HCT116 (cell line): ENCODE data around the gene ITGA4. TPM values are rescaled to one million over a fixed set of nuclear protein-coding genes. Genes with fewer than 3 reads are reported as not detected.

Source experiments
- ATAC-seq: fragments of 200-7000 bp; cut with Tn5 transposase; 2 replicates; pipeline ENCODE4 v1.9.1; 2020; ENCODE audit warnings: mild to moderate bottlenecking, moderate library complexity
- BruUV-seq: library from RNA; stranded (reverse); fragments of 400-500 nt; replicated peaks from 2 replicates; lab custom pipeline; 2021; lab: Mats Ljungman, UMichigan
- CTCF ChIA-PET: fragments of 300-600 bp; sonication (Branson Sonifier 250); formaldehyde crosslinking; loops from one replicate; lab custom pipeline; 2021; ENCODE audit warnings: antibody characterized with exemption; lab: Charles Lee
- POLR2A ChIA-PET: fragments of 300-600, 350-600 bp; sonication (Branson Sonifier 250); formaldehyde crosslinking; loops from one replicate; lab custom pipeline; 2021; ENCODE audit warnings: antibody characterized with exemption; lab: Charles Lee
- RAD21 ChIA-PET, 2 experiments: fragments of 300-600 bp; sonication (Branson Sonifier 250); formaldehyde crosslinking; loops; one replicate each; lab custom pipeline; 2023; ENCODE audit warnings: low total read pairs in 2 of 2; ENCODE audit not compliant: uncharacterized antibody in 2 of 2, unreplicated experiment in 2 of 2, low non-redundant PET in 1 of 2; lab: Charles Lee
- DNase-seq: peaks from one replicate; pipeline ENCODE4 v3.0.0-alpha.2; 2010; ENCODE audit warnings: low read depth, low spot score
- H2AFZ ChIP-seq: fragments of 200-600 bp; shearing (Covaris generic), sonication (generic); 2 replicates; pipeline ENCODE4 v1.6.1; 2017; ENCODE audit warnings: low read depth, mixed run types, mixed read lengths, antibody characterized with exemption, low read length; ENCODE audit not compliant: poor library complexity, severe bottlenecking
- H3K27ac ChIP-seq: 2 replicates; pipeline ENCODE4 v1.5.1; 2012; ENCODE audit warnings: low read depth, low read length
- H3K27me3 ChIP-seq: fragments of 200-600 bp; sonication (generic); 2 replicates; pipeline ENCODE4 v1.6.1; 2016; ENCODE audit warnings: mixed run types, low read length, mixed read lengths; ENCODE audit not compliant: insufficient read depth
- H3K36me3 ChIP-seq, 2 experiments: fragments of 200-500 bp in 1 of 2; fragments of 200-600 bp in 1 of 2; sonication (Bioruptor generic) in 1 of 2; sonication (generic) in 1 of 2; 2 replicates each; pipeline versions ENCODE4 v1.5.1 to v1.6.1; 2014 to 2016; ENCODE audit warnings: low read length in 2 of 2, inconsistent platforms in 1 of 2, mixed read lengths in 1 of 2, mixed run types in 1 of 2; ENCODE audit not compliant: insufficient read depth in 2 of 2, control insufficient read depth in 1 of 2
- H3K4me1 ChIP-seq, 2 experiments: fragments of 200-600 bp in 1 of 2; sonication (generic) in 1 of 2; 2 replicates each; pipeline versions ENCODE4 v1.5.1 to v1.6.1; 2012 to 2017; ENCODE audit warnings: low read length in 2 of 2, inconsistent platforms in 1 of 2, mild to moderate bottlenecking in 1 of 2, mixed read lengths in 1 of 2, mixed run types in 1 of 2, moderate library complexity in 1 of 2; ENCODE audit not compliant: insufficient read depth in 2 of 2, control insufficient read depth in 1 of 2
- H3K4me2 ChIP-seq: fragments of 200-600 bp; sonication (generic); 2 replicates; pipeline ENCODE4 v1.6.1; 2017; ENCODE audit warnings: mixed run types, low read length, mixed read lengths
- H3K4me3 ChIP-seq, 2 experiments: fragments of 200-600 bp in 1 of 2; sonication (generic) in 1 of 2; replicated peaks in 1 of 2; 2 replicates each; pipeline ENCODE4 v1.5.1; 2011 to 2016; ENCODE audit warnings: low read length in 2 of 2, control low read depth in 1 of 2, low read depth in 1 of 2, mild to moderate bottlenecking in 1 of 2, mixed read lengths in 1 of 2, mixed run types in 1 of 2
- H3K79me2 ChIP-seq: fragments of 200-600 bp; sonication (generic); 2 replicates; pipeline ENCODE4 v1.6.1; 2017; ENCODE audit warnings: mild to moderate bottlenecking, mixed run types, low read length, moderate library complexity, mixed read lengths; ENCODE audit not compliant: insufficient read depth
- H3K9ac ChIP-seq: fragments of 200-600 bp; sonication (generic); 2 replicates; pipeline ENCODE4 v1.6.1; 2016; ENCODE audit warnings: low read length, mixed read lengths
- H3K9me2 ChIP-seq: fragments of 200-600 bp; sonication (generic), shearing (Covaris generic); 2 replicates; pipeline ENCODE4 v1.6.1; 2017; ENCODE audit warnings: mixed run types, mild to moderate bottlenecking, moderate library complexity; ENCODE audit not compliant: insufficient read depth
- H3K9me3 ChIP-seq, 2 experiments: fragments of 200-500 bp in 1 of 2; fragments of 200-600 bp in 1 of 2; sonication (Bioruptor generic) in 1 of 2; sonication (generic) in 1 of 2; 2 replicates each; pipeline ENCODE4 v1.6.1; 2014 to 2017; ENCODE audit warnings: low read length in 2 of 2, mixed read lengths in 2 of 2, inconsistent platforms in 1 of 2, low read depth in 1 of 2, mild to moderate bottlenecking in 1 of 2, mixed run types in 1 of 2, moderate library complexity in 1 of 2; ENCODE audit not compliant: control insufficient read depth in 1 of 2, insufficient read depth in 1 of 2
- H4K20me1 ChIP-seq: fragments of 200-600 bp; sonication (generic), shearing (Covaris generic); 2 replicates; pipeline ENCODE4 v1.6.1; 2017; ENCODE audit warnings: mixed run types, mild to moderate bottlenecking, moderate library complexity; ENCODE audit not compliant: insufficient read depth
- CBX3 ChIP-seq: IDR thresholded peaks from 2 replicates; pipeline ENCODE4 v1.6.1; 2012; ENCODE audit warnings: low read depth
- EGR1 ChIP-seq: IDR thresholded peaks from 2 replicates; pipeline ENCODE4 v1.6.1; 2012; ENCODE audit warnings: low read depth
- ELF1 ChIP-seq: IDR thresholded peaks from 2 replicates; pipeline ENCODE4 v1.6.1; 2012; ENCODE audit warnings: low read depth, borderline replicate concordance
- EZH2 ChIP-seq: fragments of 200-600 bp; sonication (generic); IDR thresholded peaks from 2 replicates; pipeline ENCODE4 v1.6.1; 2017; ENCODE audit warnings: antibody characterized with exemption, mixed run types
- EZH2phosphoT487 ChIP-seq: fragments of 200-600 bp; IDR thresholded peaks from 2 replicates; pipeline ENCODE4 v1.6.1; 2018; ENCODE audit warnings: antibody characterized with exemption, borderline replicate concordance
- FOSL1 ChIP-seq: IDR thresholded peaks from 2 replicates; pipeline ENCODE4 v1.6.1; 2012; ENCODE audit warnings: low read depth
- RAD21 ChIP-seq: IDR thresholded peaks from 2 replicates; pipeline ENCODE4 v1.6.1; 2012; ENCODE audit warnings: low read depth, mild to moderate bottlenecking
- SIN3A ChIP-seq: IDR thresholded peaks from 2 replicates; pipeline ENCODE4 v1.6.1; 2012; ENCODE audit warnings: low read depth
- SP1 ChIP-seq: IDR thresholded peaks from 2 replicates; pipeline ENCODE4 v1.6.1; 2012; ENCODE audit warnings: low read depth
- SRF ChIP-seq: IDR thresholded peaks from 2 replicates; pipeline ENCODE4 v1.6.1; 2012; ENCODE audit warnings: low read depth
- YY1 ChIP-seq: IDR thresholded peaks from 2 replicates; pipeline ENCODE4 v1.6.1; 2011; ENCODE audit warnings: low read length, low read depth, moderate library complexity, mild to moderate bottlenecking; ENCODE audit not compliant: insufficient replicate concordance; ENCODE audit errors: extremely low read depth
- ZFX ChIP-seq: fragments of 450-650 bp; IDR thresholded peaks from 2 replicates; pipeline ENCODE4 v1.6.1; 2017
- ZNF274 ChIP-seq: fragments of 200-500 bp; sonication (Bioruptor generic); IDR thresholded peaks from 2 replicates; pipeline ENCODE4 v1.6.1; 2014; ENCODE audit warnings: mild to moderate bottlenecking, low read depth, low read length, inconsistent platforms
- intact Hi-C: fragments of 100-400 bp; cut with micrococcal nuclease; formaldehyde crosslinking; loops from 2 replicates; pipeline ENCODE4 v1.10.0; 2022
- total RNA-seq: library from RNA; stranded (reverse); gene quantifications from one replicate; pipeline ENCODE4 v1.2.1, GENCODE V29; 2021; ENCODE audit not compliant: unreplicated experiment
- TF ChIP-seq, protein P1 (sequence below), 3 experiments: fragments of 200-600 bp in 1 of 3; sonication (generic) in 1 of 3; IDR thresholded peaks in 2 of 3; conservative IDR thresholded peaks in 1 of 3; 2 replicates each; pipeline ENCODE4 v1.5.1; 2012 to 2017; ENCODE audit warnings: low read depth in 2 of 3, low read length in 2 of 3, antibody characterized with exemption in 1 of 3, borderline replicate concordance in 1 of 3, control low read depth in 1 of 3, mild to moderate bottlenecking in 1 of 3, mixed read lengths in 1 of 3, mixed run types in 1 of 3, moderate library complexity in 1 of 3; ENCODE audit not compliant: insufficient read depth in 1 of 3
- TF ChIP-seq, protein P2 (sequence below): IDR thresholded peaks from 2 replicates; pipeline ENCODE4 v1.6.1; 2012
- TF ChIP-seq, protein P3 (sequence below): IDR thresholded peaks from 2 replicates; pipeline ENCODE4 v1.6.1; 2011; ENCODE audit warnings: mild to moderate bottlenecking, low read length, moderate library complexity; ENCODE audit not compliant: insufficient replicate concordance; ENCODE audit errors: extremely low read depth
- TF ChIP-seq, protein P4 (sequence below): IDR thresholded peaks from 2 replicates; pipeline ENCODE4 v1.6.1; 2012; ENCODE audit warnings: low read depth

ITGA4 gene
- total RNA-seq, 1 experiment from 2014 or later = 0.49 TPM

DNA sequence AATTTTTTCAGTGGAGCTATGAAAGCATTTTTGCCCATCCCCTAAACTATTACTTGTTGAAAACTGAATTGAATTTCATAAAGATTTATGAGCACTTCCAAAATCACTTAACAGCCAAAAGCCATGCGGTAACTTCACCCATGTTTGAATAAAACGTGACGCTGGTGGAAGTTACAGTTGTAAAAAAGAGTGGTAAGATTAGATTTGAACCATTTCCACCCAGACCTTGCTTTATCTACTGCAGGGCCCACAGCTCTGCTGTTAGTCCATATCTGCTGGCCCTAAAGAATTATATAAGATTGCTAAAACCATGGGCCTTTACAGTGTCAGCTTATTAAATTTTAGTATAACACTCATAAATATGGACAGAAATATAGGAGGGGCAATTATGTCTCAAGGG, 15.5 kb upstream of the ITGA4 start:
- H3K27ac ChIP-seq = no peak overlapping the region
- no peak overlapping the region for H3K4me3 ChIP-seq
- no peak for ATAC-seq
- no TSS peak for BruUV-seq
- intact Hi-C loops = no loop called here
- H3K4me2 ChIP-seq = no peak overlapping the region
- no peak for DNase-seq
- no peak overlapping the region for H3K9ac ChIP-seq
- CTCF ChIA-PET = interaction anchor here (1.3 kb wide), 1 partner anchor 274 kb away, joined by 3 read pairs; no protein-coding TSS in a partner anchor
- H2AFZ ChIP-seq = no peak overlapping the region
- no peaks in the 10 kb centered on the region for H3K79me2 ChIP-seq
- RAD21 ChIA-PET = no interaction called here
- no peaks in the 10 kb centered on the region for H3K9me3 ChIP-seq
- TF ChIP-seq SIN3A = no peak
- TF ChIP-seq, protein P1, sequence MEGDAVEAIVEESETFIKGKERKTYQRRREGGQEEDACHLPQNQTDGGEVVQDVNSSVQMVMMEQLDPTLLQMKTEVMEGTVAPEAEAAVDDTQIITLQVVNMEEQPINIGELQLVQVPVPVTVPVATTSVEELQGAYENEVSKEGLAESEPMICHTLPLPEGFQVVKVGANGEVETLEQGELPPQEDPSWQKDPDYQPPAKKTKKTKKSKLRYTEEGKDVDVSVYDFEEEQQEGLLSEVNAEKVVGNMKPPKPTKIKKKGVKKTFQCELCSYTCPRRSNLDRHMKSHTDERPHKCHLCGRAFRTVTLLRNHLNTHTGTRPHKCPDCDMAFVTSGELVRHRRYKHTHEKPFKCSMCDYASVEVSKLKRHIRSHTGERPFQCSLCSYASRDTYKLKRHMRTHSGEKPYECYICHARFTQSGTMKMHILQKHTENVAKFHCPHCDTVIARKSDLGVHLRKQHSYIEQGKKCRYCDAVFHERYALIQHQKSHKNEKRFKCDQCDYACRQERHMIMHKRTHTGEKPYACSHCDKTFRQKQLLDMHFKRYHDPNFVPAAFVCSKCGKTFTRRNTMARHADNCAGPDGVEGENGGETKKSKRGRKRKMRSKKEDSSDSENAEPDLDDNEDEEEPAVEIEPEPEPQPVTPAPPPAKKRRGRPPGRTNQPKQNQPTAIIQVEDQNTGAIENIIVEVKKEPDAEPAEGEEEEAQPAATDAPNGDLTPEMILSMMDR (IDR thresholded peaks at IDR 0.05 in 2 of 3, conservative IDR thresholded peaks at IDR 0.05 in 1 of 3; ENCODE audit: borderline replicate concordance in 1 of 3, insufficient read depth in 1 of 3, low read depth in 2 of 3, low read length in 2 of 3) = no peak
- no peak for TF ChIP-seq ELF1
- TF ChIP-seq EGR1 = no peak
- no peak for TF ChIP-seq YY1
- no peak for TF ChIP-seq EZH2phosphoT487
- no peak for TF ChIP-seq SP1
- TF ChIP-seq, protein P2, sequence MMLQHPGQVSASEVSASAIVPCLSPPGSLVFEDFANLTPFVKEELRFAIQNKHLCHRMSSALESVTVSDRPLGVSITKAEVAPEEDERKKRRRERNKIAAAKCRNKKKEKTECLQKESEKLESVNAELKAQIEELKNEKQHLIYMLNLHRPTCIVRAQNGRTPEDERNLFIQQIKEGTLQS = no peak
- TF ChIP-seq ZFX = no peak
- TF ChIP-seq, protein P3, sequence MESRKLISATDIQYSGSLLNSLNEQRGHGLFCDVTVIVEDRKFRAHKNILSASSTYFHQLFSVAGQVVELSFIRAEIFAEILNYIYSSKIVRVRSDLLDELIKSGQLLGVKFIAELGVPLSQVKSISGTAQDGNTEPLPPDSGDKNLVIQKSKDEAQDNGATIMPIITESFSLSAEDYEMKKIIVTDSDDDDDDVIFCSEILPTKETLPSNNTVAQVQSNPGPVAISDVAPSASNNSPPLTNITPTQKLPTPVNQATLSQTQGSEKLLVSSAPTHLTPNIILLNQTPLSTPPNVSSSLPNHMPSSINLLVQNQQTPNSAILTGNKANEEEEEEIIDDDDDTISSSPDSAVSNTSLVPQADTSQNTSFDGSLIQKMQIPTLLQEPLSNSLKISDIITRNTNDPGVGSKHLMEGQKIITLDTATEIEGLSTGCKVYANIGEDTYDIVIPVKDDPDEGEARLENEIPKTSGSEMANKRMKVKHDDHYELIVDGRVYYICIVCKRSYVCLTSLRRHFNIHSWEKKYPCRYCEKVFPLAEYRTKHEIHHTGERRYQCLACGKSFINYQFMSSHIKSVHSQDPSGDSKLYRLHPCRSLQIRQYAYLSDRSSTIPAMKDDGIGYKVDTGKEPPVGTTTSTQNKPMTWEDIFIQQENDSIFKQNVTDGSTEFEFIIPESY = no peak
- no peak for TF ChIP-seq FOSL1
- TF ChIP-seq, protein P4, sequence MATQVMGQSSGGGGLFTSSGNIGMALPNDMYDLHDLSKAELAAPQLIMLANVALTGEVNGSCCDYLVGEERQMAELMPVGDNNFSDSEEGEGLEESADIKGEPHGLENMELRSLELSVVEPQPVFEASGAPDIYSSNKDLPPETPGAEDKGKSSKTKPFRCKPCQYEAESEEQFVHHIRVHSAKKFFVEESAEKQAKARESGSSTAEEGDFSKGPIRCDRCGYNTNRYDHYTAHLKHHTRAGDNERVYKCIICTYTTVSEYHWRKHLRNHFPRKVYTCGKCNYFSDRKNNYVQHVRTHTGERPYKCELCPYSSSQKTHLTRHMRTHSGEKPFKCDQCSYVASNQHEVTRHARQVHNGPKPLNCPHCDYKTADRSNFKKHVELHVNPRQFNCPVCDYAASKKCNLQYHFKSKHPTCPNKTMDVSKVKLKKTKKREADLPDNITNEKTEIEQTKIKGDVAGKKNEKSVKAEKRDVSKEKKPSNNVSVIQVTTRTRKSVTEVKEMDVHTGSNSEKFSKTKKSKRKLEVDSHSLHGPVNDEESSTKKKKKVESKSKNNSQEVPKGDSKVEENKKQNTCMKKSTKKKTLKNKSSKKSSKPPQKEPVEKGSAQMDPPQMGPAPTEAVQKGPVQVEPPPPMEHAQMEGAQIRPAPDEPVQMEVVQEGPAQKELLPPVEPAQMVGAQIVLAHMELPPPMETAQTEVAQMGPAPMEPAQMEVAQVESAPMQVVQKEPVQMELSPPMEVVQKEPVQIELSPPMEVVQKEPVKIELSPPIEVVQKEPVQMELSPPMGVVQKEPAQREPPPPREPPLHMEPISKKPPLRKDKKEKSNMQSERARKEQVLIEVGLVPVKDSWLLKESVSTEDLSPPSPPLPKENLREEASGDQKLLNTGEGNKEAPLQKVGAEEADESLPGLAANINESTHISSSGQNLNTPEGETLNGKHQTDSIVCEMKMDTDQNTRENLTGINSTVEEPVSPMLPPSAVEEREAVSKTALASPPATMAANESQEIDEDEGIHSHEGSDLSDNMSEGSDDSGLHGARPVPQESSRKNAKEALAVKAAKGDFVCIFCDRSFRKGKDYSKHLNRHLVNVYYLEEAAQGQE = no peak
- no peak for TF ChIP-seq EZH2
- TF ChIP-seq RAD21 = no peak
- TF ChIP-seq ZNF274 = no peak
- no peak for TF ChIP-seq SRF
- no peak for TF ChIP-seq CBX3
- TF ChIP-seq, all 23 proteins: peak for 0
- no peaks in the 10 kb centered on the region for H3K36me3 ChIP-seq
- no peaks in the 10 kb centered on the region for H3K27me3 ChIP-seq
- H3K9me2 ChIP-seq = no peaks in the 10 kb centered on the region
- no peaks in the 10 kb centered on the region for H3K4me1 ChIP-seq
- H4K20me1 ChIP-seq = no peaks in the 10 kb centered on the region
- POLR2A ChIA-PET = no interaction called here
